ENCODE results near the gene SCUBE1.
"Not testable (repeated sequence)": the region's sequence is repeated elsewhere in the genome, so short reads cannot be mapped to it uniquely, and the experiment has no call there.

The SCUBE1 gene

GRCh38 chr22:43299736-43300135, 43.4 kb downstream of the SCUBE1 start:
- DNase-seq, result no peak

GRCh38 chr22:43298062-43298801, 44.9 kb downstream of the SCUBE1 start:
- no peak for DNase-seq

- no peak for DNase-seq
Measured at GRCh38 chr22:43297270-43298061, 45.7 kb downstream of the SCUBE1 start.

- no peak for DNase-seq
Measured at GRCh38 chr22:43296276-43296902, 46.8 kb downstream of the SCUBE1 start.

GRCh38 chr22:43295660-43296059, 47.5 kb downstream of the SCUBE1 start:
- DNase-seq, result no peak

- no peak for DNase-seq
Measured at GRCh38 chr22:43295173-43295572, 48.0 kb downstream of the SCUBE1 start.

GRCh38 chr22:43293655-43294392, 49.3 kb downstream of the SCUBE1 start:
- no peak for DNase-seq

DNA sequence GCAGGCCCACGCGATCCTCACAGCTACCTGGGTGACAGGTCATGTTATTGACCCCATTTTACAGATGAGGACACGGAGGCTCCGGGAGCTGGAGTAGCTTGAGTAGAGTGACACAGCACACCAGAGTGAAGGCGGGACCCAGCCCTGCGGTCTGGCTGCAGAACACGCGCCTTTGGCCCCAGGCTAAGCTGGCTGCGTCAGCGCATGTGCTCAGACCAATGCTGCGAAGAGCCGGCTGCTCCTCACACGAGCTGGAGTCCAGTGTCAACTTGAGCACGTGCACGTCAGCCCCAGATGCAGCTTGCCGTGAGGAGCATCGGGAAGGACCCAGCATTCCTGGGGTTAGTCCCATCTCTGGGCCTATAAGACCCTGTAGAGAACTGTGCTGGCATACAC, 49.9 kb downstream of the SCUBE1 start:
- no peak for DNase-seq

DNA sequence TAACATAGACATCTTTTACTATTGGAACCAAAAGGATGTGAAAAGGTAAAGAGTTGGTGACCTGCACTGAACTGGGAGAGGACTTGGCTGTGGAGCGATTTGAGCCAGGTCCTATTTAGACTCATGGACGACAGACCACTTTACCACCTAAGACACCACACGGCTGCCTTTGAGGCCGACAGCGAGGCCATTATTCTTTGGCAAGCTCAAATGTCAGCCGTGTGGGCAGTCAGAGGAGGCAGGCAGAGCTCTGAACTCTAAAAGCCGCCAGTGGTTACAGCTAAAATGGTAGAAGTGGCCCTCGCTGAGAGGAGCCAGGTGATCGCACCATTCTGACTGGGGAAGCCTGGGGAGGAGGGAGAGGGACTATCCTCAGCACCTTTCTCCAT, 50.5 kb downstream of the SCUBE1 start:
- no peak for DNase-seq

DNA sequence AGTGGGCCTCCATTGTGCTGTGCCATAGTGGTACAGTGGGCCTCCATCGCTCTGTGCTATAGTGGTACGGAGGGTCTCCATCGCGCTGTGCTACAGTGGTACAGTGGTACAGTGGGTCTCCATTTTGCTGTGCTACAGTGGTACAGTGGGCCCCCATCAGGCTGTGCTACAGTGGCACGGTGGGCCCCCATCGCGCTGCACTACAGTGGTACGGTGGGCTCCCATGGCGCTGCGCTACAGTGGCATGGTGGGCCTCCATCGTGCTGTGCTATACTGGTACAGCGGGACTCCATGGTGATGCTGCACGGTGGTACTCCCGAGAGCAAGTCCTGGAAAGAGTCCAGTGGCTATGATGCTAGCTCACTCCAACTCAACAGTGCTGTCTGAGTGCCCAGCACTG, 51.8 kb downstream of the SCUBE1 start:
- DNase-seq, result no peak

DNA sequence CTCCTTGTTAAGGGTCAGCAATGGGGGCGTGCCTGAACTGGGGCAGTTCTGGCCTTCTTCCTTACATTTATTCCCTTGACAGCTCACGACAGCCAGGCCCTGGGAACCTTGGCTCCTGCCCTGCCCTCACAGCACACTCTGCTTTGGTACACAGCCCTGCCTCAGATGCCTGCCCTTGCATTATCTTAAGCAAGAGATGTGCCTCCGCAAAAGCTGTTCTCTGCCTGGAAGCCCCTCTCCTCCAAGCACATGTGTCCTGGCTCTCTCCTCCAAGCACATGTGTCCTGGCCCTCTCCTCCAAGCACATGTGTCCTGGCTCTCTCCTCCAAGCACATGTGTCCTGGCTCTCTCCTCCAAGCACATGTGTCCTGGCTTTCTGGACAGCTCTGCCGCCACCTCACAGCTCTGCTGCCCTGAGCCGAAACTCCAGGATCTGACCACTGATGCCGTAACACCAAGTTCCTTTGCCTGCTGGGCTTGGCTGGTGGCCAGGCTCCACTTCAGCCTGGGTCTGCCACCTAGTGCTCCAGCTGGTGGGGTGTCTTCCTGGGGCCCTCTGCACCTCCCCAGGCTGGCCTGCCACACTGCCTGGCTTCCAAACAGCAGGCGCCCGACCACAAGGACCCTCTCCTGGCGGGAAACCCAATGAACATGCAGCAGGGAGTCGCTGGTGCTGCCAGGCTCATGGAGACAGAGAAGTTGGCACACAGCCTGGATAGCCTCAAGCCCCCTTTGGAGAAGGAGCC, 53.0 kb downstream of the SCUBE1 start:
- DNase-seq, result no peak

DNA sequence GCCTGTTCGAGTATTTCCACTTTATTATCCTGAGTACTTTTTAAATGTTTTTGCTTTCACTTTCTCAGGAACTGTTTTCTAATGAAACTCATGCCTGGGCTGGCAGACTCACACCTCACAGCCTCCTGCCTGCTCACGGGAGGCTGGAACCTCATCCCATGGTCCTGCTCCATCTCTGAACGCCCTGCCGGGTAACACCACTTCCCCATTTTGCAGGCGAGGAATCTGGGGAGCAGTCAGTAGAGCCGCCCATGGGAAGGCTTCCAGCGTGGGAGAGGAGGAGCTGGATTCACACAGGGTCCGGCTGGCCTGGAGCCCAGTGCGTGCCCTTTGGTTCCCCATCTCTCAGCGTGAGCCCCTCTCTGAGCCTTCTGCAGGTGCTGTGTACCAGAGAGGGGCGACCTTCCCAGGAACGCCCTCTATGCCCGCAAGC, 53.6 kb downstream of the SCUBE1 start:
- DNase-seq, result no peak

DNA sequence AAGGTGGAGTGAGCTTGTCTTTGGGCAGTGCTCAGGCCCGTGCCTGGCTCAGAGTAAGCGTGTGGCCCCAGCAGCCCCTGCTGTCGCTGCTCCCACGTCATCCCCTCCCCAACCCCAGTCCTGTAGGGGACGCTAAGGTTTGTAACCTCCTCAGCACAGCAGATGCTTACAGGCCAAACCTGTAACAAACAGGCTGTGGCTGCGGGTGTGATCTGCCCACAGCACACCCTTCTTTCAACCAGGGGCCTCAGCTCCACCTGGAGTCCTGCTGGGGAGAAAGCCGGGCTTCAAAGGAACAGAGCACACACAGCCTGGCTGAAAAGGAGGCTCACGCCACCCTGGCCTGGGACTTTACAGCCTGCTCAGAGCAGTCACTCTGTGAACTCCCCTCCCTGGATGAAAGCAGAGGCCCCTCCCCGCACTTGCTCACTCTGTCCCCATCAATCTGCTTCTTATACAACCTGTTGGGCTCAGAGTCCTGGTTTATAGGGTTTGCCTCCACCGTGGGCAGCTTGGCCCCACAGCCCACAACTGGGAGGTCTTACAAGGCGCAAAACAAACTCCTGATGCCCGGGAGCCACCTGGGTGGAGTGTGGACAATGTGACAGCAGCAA, 54.3 kb downstream of the SCUBE1 start:
- DNase-seq, result no peak

GRCh38 chr22:43288378-43288777, 54.8 kb downstream of the SCUBE1 start:
- no peak for DNase-seq

DNA sequence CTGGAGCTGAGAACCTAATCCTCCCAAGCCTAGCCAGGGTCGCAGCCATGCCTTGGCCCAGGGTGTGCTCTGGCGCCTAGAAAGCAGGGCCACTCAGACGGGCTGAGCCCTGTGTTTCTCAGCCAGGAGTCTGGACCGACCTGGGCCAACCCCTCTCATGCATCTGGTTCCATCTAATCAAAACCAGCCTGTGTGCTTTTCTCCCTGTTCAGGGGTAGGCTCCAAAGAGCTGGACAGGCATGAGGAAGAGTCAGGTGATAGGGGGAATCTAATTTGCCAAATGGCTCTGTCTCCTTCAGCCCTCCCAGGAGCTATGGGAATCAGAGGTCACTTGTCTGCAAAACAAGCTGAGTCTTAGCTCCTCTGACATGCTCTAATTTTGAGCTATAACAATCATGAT, 55.7 kb downstream of the SCUBE1 start:
- no peak for DNase-seq

GRCh38 chr22:43281394-43281793, 61.8 kb downstream of the SCUBE1 start:
- DNase-seq, result no peak

DNA sequence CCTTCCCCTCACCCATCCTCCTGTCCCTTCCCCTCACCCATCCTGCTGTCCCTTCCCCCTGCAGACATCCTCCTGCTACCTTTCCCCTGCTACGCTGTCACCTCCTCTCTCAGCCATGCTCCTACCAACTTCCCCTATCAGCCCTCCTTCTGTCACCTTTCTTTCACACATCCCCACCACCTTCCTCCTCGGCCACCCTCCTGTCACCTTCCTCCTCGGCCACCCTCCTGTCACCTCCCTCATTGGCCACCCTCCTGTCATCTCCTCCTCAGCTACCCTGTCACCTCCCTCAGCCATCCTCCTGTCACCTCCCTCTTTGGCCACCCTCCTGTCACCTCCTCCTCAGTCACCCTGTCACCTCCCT, 62.7 kb downstream of the SCUBE1 start:
- DNase-seq, result not testable (repeated sequence)

GRCh38 chr22:43279867-43280522, 63.2 kb downstream of the SCUBE1 start:
- DNase-seq, result no peak

DNA sequence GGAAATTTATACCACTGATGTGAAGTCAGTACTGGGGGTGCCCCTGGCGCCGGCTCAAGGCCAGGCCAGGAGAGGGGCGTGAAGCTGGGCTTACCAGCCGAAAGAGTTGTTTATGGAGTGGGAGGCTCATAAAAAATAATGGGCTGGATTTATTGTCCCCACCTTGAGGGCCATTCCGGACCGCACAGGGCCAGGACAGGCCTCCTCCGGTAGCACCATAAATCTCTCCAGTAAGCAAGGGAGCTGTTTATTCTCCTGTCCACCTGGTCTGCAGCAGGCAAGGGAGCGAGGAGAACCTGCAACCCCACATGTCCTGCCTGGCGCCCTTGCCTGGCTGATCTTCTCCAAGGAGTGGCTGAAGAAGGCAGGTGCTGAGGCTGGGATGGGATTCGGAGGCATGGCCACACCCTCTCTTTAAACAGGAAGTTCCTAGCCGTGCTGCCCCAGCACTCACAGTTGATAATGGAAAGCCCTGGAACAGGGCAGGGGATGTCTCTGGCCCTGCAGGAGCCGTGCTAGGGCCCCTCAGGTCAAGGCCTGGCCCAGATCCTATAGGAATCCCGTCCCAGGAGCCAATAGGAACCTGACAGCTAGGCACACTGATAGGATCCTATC, 65.1 kb downstream of the SCUBE1 start:
- no peak for DNase-seq

GRCh38 chr22:43277091-43277490, 66.1 kb downstream of the SCUBE1 start:
- DNase-seq, result no peak

- no peak for DNase-seq
Measured at GRCh38 chr22:43276321-43276720, 66.9 kb downstream of the SCUBE1 start.

Measured in T1000 (cell line).